Measurements from ENCODE around the gene TSSK2.

Gene TSSK2

DNA sequence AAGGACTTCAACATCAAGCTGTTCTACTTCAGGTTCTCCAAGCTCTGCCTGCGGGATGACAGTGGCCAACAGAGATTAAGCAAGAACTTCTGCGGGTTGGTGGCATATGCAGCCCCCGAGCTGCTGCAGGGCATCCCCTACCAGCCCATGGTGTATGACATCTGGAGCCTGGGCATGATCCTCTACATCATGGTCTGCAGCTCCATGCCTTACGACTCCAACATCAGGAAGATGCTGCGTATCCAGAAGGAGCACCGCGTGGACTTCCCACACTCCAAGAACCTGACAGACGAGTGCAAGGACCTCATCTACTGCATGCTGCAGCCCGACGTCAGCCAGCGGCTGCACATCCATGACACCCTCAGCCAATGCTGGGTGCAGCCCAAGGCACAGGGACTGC, 6.1 kb upstream of the TSSK2 start:
- peaks cover 22% of the 10 kb centered on the region for H3K79me2 ChIP-seq (ENCODE audit: low read length)
- no peaks in the 10 kb centered on the region for H3K9me2 ChIP-seq (replicated peaks; ENCODE audit: insufficient read depth, low read length)
- H3F3A ChIP-seq (ENCODE audit: insufficient read depth, low read length), result no peaks in the 10 kb centered on the region
- DNase-seq, result no peak
- H3K4me2 ChIP-seq (ENCODE audit: low read depth, low read length), result no peak overlapping the region
- peaks cover 15% of the 10 kb centered on the region for H3K4me1 ChIP-seq (ENCODE audit: low read length)
- H3K9me3 ChIP-seq (replicated peaks; ENCODE audit: insufficient read depth, low read length), result no peaks in the 10 kb centered on the region
- H3K27ac ChIP-seq (ENCODE audit: low read length), result no peak overlapping the region
- no peak for TF ChIP-seq EZH2phosphoT487 (IDR thresholded peaks at IDR 0.05; ENCODE audit: low read length)
- TF ChIP-seq EZH2 (optimal IDR thresholded peaks at IDR 0.05; ENCODE audit: low read depth, low read length), result no peak
- TF ChIP-seq, protein P1, sequence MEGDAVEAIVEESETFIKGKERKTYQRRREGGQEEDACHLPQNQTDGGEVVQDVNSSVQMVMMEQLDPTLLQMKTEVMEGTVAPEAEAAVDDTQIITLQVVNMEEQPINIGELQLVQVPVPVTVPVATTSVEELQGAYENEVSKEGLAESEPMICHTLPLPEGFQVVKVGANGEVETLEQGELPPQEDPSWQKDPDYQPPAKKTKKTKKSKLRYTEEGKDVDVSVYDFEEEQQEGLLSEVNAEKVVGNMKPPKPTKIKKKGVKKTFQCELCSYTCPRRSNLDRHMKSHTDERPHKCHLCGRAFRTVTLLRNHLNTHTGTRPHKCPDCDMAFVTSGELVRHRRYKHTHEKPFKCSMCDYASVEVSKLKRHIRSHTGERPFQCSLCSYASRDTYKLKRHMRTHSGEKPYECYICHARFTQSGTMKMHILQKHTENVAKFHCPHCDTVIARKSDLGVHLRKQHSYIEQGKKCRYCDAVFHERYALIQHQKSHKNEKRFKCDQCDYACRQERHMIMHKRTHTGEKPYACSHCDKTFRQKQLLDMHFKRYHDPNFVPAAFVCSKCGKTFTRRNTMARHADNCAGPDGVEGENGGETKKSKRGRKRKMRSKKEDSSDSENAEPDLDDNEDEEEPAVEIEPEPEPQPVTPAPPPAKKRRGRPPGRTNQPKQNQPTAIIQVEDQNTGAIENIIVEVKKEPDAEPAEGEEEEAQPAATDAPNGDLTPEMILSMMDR (IDR thresholded peaks at IDR 0.05; ENCODE audit: low read length), result no peak
- no peaks in the 10 kb centered on the region for H4K20me1 ChIP-seq (ENCODE audit: insufficient read depth, low read length)
- H3K4me3 ChIP-seq (ENCODE audit: low read length), result no peak overlapping the region
- H3K27me3 ChIP-seq (replicated peaks; ENCODE audit: insufficient read depth, low read length), result peaks cover 9% of the 10 kb centered on the region; the same call in 1 of the 2 replicates
- H2AFZ ChIP-seq (ENCODE audit: low read length), result no peak overlapping the region
- H3K9ac ChIP-seq (ENCODE audit: low read length), result no peak overlapping the region
- H3K36me3 ChIP-seq (replicated peaks; ENCODE audit: insufficient read depth, low read length), result no peaks in the 10 kb centered on the region

DNA sequence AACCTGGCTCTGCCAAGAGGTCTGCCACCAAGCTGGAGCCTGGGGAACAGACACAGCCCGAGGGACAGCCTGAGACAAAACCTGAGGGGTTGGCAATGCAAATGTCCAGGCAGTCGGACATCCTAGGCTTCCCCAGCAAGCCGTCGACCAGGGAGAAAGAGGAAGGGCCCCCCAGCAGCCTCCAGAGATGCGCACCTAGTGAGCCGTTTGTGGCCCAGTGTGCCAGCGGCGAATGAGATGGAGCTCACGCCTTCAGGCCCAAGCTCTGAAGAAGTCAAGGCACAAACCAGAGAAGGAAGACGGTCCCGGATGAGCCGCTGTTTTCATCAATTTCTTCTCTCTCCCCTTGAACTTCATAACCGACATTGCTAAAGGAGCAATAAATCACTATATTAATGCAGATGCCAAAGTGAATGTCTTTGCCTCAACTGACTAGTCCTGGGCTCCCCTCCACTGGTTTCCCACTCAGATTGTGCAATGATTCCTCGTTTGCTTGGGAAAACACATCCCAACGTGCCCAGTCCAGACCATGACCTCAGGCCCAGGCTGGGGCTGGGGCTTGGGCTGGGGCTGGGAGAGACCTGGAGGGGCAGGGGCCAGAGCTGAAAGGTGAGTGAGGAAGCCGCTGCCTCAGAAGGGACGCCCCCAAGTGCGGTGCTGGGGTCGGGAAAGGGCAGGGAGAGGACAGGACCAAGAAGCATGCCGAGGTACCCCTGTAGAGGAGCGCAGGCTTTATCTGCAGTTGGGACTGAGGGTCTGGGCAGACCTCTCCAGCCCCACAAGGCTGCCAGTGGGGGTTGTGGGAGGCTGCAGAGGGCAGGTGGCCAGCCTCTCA, 5.4 kb upstream of the TSSK2 start:
- TF ChIP-seq EZH2 (optimal IDR thresholded peaks at IDR 0.05; ENCODE audit: low read depth, low read length) (no peak), EZH2phosphoT487 (IDR thresholded peaks at IDR 0.05; ENCODE audit: low read length) (no peak)
- no peak overlapping the region for H3K27ac ChIP-seq (ENCODE audit: low read length)
- H3K79me2 ChIP-seq (ENCODE audit: low read length), result peaks cover 15% of the 10 kb centered on the region
- no peak overlapping the region for H3K4me3 ChIP-seq (ENCODE audit: low read length)
- H3K9me2 ChIP-seq (replicated peaks; ENCODE audit: insufficient read depth, low read length), result no peaks in the 10 kb centered on the region
- no peak overlapping the region for H3K4me2 ChIP-seq (ENCODE audit: low read depth, low read length)
- DNase-seq, result no peak
- no peak overlapping the region for H2AFZ ChIP-seq (ENCODE audit: low read length)
- peaks cover 9% of the 10 kb centered on the region for H3K4me1 ChIP-seq (ENCODE audit: low read length)
- peaks cover 9% of the 10 kb centered on the region; the same call in 1 of the 2 replicates for H3K27me3 ChIP-seq (replicated peaks; ENCODE audit: insufficient read depth, low read length)
- no peaks in the 10 kb centered on the region for H3F3A ChIP-seq (ENCODE audit: insufficient read depth, low read length)
- H3K9ac ChIP-seq (ENCODE audit: low read length), result no peak overlapping the region
- H4K20me1 ChIP-seq (ENCODE audit: insufficient read depth, low read length), result no peaks in the 10 kb centered on the region
- H3K36me3 ChIP-seq (replicated peaks; ENCODE audit: insufficient read depth, low read length), result no peaks in the 10 kb centered on the region
- no peaks in the 10 kb centered on the region for H3K9me3 ChIP-seq (replicated peaks; ENCODE audit: insufficient read depth, low read length)

DNA sequence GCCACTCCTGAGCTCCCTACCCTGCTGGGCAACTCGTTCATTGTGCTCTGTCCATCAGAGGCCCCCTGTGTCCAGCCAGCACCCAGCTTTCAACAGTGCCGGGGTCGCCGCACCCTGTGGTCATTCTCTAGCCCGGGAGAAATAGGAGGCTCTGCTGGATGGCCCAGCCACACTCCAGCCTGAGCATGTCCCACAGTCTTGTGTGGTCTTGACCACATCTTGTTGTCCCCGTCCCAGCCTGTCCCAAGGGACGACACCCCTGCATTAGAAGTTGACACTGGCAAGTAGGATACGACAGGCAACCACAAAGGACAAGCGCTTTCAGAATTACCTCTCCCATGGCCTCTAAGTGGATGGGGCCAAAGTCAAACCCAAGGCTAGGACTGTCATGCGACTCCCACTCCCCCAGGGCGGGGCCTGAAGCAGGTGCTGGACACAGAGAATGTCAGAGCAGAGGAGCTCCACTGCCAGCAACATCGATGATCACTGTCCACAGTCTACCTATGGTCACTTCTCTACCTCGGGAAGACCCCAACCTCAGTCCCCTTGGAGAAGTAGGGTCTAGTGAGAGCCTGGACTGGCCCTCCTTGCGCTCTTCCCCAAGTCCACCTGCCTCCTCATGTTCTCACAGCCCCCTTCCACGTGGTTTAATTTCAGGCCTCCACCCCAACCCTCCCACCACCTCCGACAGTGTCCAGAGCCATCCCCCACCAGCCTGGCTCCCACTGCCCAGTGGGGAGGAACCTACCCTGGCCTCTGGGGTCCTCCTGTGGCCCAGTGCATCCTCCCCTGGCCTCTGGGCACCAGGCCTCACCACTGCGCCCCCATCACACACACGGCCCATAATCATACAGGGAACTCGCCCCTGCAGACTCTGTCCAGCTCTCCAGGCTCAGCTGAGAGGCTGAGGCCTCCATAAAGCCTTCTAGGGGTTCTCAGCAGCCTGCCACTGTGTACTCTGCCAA, 4.5 kb upstream of the TSSK2 start:
- H4K20me1 ChIP-seq (ENCODE audit: insufficient read depth, low read length), result no peaks in the 10 kb centered on the region
- H3K27me3 ChIP-seq (replicated peaks; ENCODE audit: insufficient read depth, low read length), result peaks cover 9% of the 10 kb centered on the region; the same call in 1 of the 2 replicates
- no peak overlapping the region for H3K4me3 ChIP-seq (ENCODE audit: low read length)
- no peaks in the 10 kb centered on the region for H3K9me2 ChIP-seq (replicated peaks; ENCODE audit: insufficient read depth, low read length)
- TF ChIP-seq EZH2 (optimal IDR thresholded peaks at IDR 0.05; ENCODE audit: low read depth, low read length), result no peak
- TF ChIP-seq, protein P1 (IDR thresholded peaks at IDR 0.05; ENCODE audit: low read length), result no peak
- no peak for TF ChIP-seq EZH2phosphoT487 (IDR thresholded peaks at IDR 0.05; ENCODE audit: low read length)
- no peak overlapping the region for H3K9ac ChIP-seq (ENCODE audit: low read length)
- H3K79me2 ChIP-seq (ENCODE audit: low read length), result peaks cover 6% of the 10 kb centered on the region
- H3K27ac ChIP-seq (ENCODE audit: low read length), result no peak overlapping the region
- no peak overlapping the region for H3K4me2 ChIP-seq (ENCODE audit: low read depth, low read length)
- H3K9me3 ChIP-seq (replicated peaks; ENCODE audit: insufficient read depth, low read length), result no peaks in the 10 kb centered on the region
- no peaks in the 10 kb centered on the region for H3K36me3 ChIP-seq (replicated peaks; ENCODE audit: insufficient read depth, low read length)
- DNase-seq, result no peak
- no peaks in the 10 kb centered on the region for H3F3A ChIP-seq (ENCODE audit: insufficient read depth, low read length)
- H2AFZ ChIP-seq (ENCODE audit: low read length), result no peak overlapping the region
- peaks cover 3% of the 10 kb centered on the region; the same call in 1 of the 2 replicates for H3K4me1 ChIP-seq (ENCODE audit: low read length)
